ENCODE results near the gene GNAQ.

Gene GNAQ

DNA sequence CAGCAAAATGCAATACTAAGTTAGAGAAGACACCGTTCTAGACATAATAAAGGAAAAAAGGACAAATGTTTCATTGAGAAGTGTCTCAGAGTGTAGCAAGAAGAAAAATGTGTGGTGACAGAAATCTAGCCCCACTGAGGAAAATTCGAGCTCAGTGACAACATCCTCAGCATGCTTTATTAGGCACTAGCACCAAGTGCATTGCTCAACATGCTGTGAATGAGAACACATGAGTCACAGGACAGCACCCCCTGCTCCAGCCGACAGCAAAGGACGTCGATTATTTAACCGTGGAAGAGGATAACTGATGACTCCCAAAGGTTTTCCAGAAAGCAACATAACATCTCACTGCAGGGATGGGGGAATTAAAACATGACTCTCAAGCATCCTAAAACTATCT lies 182.7 kb downstream of the GNAQ start:
- DNase-seq: peak in 23 of 56 donors; percentile 5 to 54 (median 33)

- DNase-seq: peak in 45 of 56 donors; percentile 13 to 80 (median 42)
Observed at GRCh38 chr9:77848404-77848803, 183.2 kb downstream of the GNAQ start.

GRCh38 chr9:77847626-77848025 lies 184.0 kb downstream of the GNAQ start:
- no peak for DNase-seq

GRCh38 chr9:77847059-77847499 lies 184.5 kb downstream of the GNAQ start:
- no peak for DNase-seq

DNA sequence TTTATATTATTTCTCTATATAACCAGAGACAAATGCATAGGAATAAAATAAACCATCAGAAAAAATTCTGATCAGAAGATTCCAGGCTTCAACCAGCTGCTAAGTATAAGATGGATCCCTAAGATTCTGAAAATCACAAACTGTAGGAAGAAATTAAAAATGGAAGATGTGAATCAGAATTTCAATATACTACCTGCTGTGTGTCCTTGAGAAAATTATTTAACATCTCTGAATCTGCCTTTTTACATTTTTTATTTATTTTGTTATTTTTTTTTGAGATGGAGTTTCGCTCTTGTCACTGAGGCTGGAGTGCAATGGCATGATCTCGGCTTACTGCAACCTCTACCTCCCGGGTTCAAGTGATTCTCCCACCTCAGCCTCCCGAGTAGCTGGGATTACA lies 187.2 kb downstream of the GNAQ start:
- no peak for DNase-seq

DNA sequence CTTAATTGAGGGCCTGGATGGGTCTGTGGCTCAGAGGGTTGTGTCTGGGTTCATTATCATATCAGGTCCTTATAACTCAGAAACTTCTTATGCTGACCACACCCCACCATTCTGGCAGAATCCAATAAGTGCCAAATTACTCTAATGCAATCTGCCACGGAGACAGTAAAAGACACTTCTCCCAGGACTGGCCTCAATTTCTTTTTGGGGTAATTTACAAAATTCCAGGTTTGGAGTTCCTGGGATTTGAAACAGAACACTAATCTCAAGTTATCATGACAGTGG lies 187.8 kb downstream of the GNAQ start:
- DNase-seq: no peak

- no peak for DNase-seq
Observed at GRCh38 chr9:77843076-77843870, 188.3 kb downstream of the GNAQ start.

DNA sequence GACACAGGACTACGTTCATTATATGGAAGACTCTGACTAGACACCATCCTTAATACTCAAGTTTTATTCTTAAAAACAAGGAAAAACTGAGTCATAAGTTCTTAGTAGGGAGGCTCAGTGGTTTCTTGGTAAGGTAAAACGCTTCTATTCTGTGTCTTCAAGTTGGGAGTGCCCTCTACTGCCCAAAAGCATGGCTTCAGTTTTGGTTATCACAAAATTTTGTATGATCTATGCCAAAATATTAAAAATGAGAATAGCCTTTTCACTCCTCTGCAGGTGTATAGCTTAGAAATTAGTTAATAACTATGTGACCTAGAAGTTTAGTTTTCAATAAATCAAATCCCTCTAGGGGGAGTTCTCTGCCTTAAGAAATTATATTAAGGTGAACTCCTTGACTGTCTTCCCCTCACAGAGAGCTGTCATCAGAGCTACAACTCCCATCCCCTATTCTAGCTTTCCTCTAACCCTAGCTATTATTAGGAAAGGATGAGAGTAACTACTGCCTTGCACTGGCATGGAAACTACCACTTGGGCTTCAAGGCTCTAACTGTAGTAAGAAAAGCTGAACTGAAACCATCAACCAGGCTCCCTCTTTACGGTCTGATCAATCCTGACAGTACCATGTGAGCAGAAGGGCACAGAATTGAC lies 189.7 kb downstream of the GNAQ start:
- peak in 2 of 56 donors; percentile 9 to 40 for DNase-seq

GRCh38 chr9:77839459-77840140 lies 192.0 kb downstream of the GNAQ start:
- DNase-seq: no peak

- DNase-seq: no peak
Observed at GRCh38 chr9:77838986-77839385, 192.6 kb downstream of the GNAQ start.

DNA sequence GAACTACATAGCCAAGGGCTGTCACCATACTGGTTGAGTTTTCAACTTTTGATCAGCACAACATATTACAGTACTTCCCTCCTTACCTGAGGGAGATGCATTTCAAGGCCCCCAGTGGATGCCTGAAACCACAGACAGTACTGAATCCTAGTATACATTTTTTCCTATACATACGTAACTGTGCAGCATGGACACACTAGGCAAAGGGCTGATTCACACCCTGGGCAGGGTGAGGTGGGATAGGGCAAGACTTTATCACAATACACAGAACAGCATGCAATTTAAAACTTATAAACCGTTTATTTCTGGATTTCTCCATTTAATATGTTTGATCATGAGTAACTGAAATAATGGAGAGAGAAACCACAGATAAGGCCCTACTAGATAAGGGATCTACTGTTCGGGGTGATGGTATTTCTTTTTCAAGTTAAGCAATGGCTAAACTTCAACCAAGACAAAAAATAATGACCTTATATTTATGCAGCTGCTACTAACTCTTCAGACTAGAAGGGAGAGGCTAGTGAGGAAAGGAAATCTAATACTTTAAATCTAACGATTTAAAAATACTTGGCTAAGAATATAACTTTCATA lies 196.6 kb downstream of the GNAQ start:
- DNase-seq: no peak

- DNase-seq: no peak
Observed at GRCh38 chr9:77833561-77834429, 197.8 kb downstream of the GNAQ start.

GRCh38 chr9:77832639-77833038 lies 199.0 kb downstream of the GNAQ start:
- no peak for DNase-seq

GRCh38 chr9:77831781-77832180 lies 199.8 kb downstream of the GNAQ start:
- DNase-seq: no peak

GRCh38 chr9:77830618-77831285 lies 200.9 kb downstream of the GNAQ start:
- no peak for DNase-seq

GRCh38 chr9:77829420-77829819 lies 202.2 kb downstream of the GNAQ start:
- DNase-seq: no peak

DNA sequence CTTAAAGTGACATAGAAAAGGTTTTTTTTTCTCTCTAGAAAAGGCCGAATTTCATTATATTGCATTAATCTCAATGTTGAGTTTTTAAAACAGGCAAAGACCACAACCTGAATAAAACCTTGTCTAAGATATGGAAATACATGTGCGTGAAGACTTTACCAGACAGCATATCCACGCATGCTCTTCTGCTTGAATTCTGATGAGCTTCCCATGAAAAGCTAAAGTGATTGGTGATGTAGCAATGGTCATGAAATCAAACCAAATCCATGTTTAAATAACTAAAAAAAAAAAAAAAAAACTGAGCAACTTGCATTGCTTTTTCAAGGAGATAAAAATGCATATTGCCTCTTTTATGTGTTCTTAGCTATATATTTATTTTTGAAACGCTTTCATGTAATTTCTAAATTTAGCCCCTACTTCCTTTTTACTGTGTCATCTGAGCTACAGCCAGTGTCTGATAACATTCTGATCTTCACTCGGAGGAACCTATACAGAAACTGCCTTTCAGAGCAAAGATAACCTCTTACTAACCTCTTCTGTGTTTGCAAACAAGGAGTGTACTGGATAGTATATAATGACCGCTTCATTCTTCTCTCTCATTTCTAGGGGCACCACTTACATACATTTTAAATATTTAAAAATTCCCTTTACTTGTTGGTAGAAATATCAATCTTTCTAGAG lies 204.4 kb downstream of the GNAQ start:
- no peak for DNase-seq

GRCh38 chr9:77826621-77827020 lies 205.0 kb downstream of the GNAQ start:
- no peak for DNase-seq

DNA sequence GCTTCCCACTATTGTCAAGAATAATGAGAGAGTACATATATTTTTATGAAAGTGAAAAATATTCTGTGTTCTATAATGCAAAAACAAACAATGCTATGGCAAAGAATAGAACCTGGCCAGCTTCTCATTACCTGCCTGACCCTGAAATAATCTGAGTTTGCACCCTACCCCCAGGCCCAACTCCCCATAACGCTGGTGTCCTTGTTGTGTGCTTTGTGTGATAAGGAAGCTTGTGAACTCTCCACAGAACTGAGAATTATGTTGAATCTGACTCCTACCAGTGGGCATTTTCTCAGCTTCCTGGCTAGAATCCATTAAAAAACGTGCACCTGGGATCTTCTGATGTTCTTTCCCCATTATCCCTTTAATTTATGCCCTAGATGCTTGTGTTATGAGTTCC lies 205.5 kb downstream of the GNAQ start:
- no peak for DNase-seq

- no peak for DNase-seq
Observed at GRCh38 chr9:77825361-77825760, 206.2 kb downstream of the GNAQ start.

Data from amygdala (tissue), 56 donors.